HG02840 (cell line): ENCODE data around the gene PPP4R2.
"Not testable (repeated sequence)": the region's sequence is repeated elsewhere in the genome, so short reads cannot be mapped to it uniquely, and the experiment has no call there.

Experiments
- ATAC-seq: cut with Tn5 transposase; IDR thresholded peaks from one replicate; pipeline ENCODE4 v1.9.1; 2021; ENCODE audit warnings: mild to moderate bottlenecking, moderate library complexity, moderate number of reproducible peaks; ENCODE audit not compliant: unreplicated experiment, low FRiP score

The PPP4R2 gene

GRCh38 chr3:72974956-72975355, 21.7 kb upstream of the PPP4R2 start:
- no peak for ATAC-seq

GRCh38 chr3:72976281-72976741, 20.3 kb upstream of the PPP4R2 start:
- ATAC-seq, result no peak

GRCh38 chr3:72977060-72977808, 19.4 kb upstream of the PPP4R2 start:
- no peak for ATAC-seq

GRCh38 chr3:72982609-72983366, 13.8 kb upstream of the PPP4R2 start:
- ATAC-seq, result no peak

GRCh38 chr3:72985576-72985975, 11.0 kb upstream of the PPP4R2 start:
- ATAC-seq, result no peak

GRCh38 chr3:72990701-72991395, 5.8 kb upstream of the PPP4R2 start:
- no peak for ATAC-seq

GRCh38 chr3:72991522-72991921, 5.1 kb upstream of the PPP4R2 start:
- no peak for ATAC-seq

DNA sequence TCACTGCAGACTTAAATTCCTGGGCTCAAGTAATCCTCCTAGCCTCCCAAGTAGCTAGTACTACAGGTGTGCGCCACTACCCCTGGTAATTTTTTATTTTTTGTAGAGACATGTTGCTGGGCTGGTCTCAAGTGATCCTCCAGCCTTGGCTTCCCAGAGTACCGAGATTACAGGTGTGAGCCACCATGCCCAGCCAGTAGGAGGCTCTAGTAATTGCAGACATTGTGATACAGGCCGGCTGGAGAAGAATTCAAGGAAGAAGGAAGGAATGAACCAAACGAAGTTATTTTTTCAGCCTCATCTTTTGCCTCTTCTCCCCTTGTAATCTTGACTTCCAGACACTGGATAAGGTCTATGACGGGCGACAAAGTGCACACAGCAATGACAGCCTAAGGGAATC, 3.2 kb upstream of the PPP4R2 start:
- ATAC-seq, result no peak

- no peak for ATAC-seq
These were observed 1.3 kb upstream of the PPP4R2 start for GRCh38 chr3:72995337-72995736.

DNA sequence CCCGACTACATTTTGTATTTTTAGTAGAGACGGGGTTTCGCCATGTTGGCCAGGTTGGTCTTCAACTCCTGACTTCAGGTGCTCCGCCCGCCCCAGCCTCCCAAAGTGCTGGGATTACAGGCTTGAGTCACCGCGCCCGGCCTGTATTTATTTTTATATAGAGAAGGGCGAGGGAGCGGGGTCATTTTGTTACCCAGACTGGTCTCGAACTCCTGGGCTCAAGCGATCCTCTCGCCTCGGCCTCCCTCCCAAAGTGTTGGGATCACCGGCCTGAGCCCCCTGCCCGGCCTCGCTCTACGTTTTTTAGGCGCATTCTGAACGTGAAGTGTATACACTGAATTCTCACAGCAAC, 514 bp upstream of the PPP4R2 start:
- no peak for ATAC-seq

DNA sequence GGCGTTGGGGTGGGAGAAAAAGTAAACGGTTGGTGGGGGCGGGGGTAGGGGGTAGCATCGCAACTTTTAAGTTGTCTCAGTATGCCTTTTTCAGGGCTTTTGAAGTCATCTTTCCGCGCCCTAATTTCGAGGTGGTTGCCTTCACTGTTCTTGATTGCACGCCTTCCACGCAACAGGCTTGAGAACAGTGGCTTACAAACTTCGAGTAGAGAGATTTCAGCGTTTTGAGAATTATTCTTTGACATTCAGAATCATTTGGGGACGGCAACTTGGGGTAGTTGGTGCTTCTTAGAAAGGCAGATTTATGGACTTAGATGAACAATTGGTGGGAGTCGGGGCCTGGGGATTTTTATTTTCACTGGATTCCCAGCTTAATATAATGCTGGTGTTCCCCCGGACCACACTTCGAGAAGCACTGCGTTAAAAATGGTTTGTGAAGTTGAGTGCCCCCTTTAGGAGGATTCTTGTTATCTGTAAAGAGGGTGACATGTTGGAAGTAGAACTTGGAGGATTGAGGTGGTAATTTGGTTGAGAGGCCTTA, 880 bp downstream of the PPP4R2 start:
- ATAC-seq, result no peak

DNA sequence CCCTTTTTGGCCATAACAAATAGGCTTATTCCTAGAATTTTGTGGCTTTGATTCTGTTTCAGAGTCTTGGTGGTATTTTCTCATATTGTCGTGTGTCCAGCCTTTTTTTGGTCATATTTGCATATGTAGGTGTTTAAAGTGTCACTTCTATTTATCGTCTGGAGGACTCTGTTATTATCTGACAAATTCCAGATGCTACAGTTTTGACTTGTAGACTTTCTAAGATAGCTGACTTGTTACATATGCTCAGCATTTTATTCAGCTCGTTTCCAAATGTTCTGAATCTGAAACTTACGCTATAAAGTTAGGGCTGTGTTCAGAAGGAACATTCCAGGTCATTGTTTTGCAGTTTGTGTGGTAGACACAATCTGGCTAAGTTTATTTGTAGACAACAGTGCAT, 1.9 kb downstream of the PPP4R2 start:
- no peak for ATAC-seq

- ATAC-seq, result no peak
These were observed 3.3 kb downstream of the PPP4R2 start for GRCh38 chr3:72999951-73000350.

DNA sequence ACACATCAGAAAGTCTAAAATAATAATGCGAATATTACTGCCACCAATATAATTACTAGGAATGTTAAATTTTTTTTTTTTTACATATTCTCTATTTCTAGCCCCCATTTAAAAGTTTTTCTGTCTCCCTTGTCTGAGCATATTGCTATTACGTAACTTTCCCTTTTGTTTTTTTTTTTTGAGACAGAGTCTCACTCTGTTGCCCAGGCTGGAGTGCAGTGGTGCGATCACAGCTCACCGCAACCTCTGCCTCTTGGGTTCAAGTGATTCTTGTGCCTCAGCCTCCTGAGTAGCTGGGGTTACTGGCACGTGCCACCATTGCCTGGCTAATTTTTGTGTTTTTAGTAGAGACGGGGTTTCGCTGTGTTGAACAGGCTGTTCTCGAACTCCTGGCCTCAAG, 6.4 kb downstream of the PPP4R2 start:
- not testable (repeated sequence) for ATAC-seq

DNA sequence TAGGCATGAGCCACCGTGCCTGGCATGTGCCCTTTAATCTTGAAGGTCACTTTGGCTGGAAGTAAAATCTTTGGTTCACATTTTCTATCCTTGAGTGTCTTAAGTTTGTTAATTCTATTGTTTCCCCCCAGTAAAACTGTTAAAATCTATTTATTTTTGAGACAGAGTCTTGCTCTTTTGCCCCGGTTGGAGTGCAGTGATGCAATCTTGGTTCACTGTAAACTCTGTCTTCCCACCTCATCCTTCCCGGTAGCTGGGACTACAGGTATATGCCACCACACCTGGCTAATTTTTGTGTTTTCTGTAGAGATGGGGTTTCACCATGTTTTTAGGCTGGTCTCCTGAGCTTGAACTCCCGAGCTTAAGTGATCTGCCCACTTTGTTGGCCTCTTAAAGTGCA, 7.7 kb downstream of the PPP4R2 start:
- no peak for ATAC-seq

DNA sequence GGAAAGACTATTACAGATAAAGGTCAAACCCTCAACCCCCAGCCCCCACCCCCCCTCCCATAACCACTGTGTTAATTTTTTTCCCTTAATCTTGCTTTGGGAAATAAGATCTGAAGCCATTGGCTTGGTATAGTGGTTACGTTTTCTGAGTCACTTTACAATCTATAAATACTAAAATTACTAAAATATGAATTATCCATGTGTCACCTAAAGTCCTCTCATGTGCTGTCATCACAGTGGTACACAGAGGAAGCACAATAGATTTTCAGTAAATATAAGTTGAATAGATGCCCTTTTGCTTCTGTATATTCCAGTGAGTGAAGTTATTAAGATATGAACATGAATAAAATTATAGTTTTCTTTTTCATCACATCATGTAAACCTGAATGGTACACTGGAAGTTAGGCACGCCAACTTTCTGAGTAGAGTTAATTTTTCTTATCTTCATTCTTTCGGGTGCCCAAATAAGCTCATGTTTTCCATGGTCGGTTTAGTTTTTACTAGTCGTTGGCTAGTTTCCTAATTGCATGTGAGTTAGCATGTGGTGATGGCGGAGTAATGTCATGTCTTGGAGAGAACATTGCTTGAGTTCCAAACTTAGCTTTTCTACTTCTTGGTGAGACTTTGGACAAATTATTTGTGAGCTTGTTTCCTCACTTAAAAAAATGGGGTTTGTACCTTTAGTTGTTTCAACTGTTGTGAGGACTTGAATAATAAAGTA, 11.5 kb downstream of the PPP4R2 start:
- ATAC-seq, result no peak

GRCh38 chr3:73009008-73009407, 12.4 kb downstream of the PPP4R2 start:
- no peak for ATAC-seq

- no peak for ATAC-seq
These were observed 13.1 kb downstream of the PPP4R2 start for GRCh38 chr3:73009750-73010149.

GRCh38 chr3:73010158-73010557, 13.5 kb downstream of the PPP4R2 start:
- ATAC-seq, result no peak

DNA sequence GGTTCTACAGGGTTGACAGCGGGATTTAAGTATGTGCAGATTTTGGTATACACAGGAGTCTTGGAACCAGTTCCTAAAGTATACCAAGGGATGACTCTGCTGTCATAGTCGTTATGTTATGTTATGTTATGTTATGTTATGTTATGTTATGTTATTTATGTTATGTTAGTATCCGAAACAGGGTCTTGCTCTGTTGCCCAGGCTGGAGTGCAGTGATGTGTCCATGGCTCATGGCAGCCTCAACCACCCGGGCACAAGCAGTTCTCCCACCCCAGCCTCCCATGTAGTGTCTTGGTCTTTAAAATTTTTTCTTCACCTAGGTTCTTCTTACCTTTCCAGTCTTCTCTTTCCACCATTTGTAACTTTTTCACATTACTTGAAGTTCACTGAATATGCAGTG, 21.7 kb downstream of the PPP4R2 start:
- ATAC-seq, result no peak
